ENCODE results near the gene SNX4.

SNX4 gene

DNA sequence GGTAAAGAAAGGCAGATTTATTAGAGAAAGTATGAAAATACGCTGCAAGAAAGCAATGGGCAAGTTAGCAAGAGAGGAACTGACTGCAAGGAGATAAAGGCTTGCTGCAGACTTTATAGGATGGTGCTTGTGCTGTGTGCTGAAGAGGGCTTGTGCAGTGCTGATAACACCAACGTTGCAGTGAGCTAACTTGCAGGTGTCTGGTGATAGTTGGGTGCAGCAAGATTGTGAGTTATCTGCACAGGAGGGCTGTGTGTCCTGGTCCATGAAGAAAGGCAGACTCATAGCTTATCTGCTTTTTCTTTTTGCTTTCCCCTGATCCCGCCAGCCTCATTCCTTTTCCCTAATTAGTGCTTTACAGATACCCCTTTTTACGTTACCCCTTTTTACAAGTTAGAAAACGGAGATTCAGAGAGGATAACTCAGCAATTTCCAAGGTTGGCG lies 86.9 kb downstream of the SNX4 start:
- Histone ChIP-seq H3K9me3 (ENCODE audit: low read length) (no peaks in the 10 kb centered on the region), H3K27me3 (ENCODE audit: insufficient read depth, low read length) (peaks cover 6% of the 10 kb centered on the region; the same call in 1 of the 2 replicates), H4K20me1 (ENCODE audit: insufficient read depth, low read length) (no peaks in the 10 kb centered on the region), H3K79me2 (ENCODE audit: insufficient read depth, low read length) (no peaks in the 10 kb centered on the region), H3K9me2 (ENCODE audit: low read depth, low read length) (no peaks in the 10 kb centered on the region), H2AFZ (ENCODE audit: low read length) (no peak overlapping the region), H3K4me2 (ENCODE audit: low read length) (no peak overlapping the region), H3K4me3 (ENCODE audit: low read depth, low read length, poor library complexity, severe bottlenecking) (no peak overlapping the region), H3K4me1 (ENCODE audit: insufficient read depth, low read length, severe bottlenecking) (no peaks in the 10 kb centered on the region), H3K9ac (ENCODE audit: low read length) (no peak overlapping the region), H3F3A (ENCODE audit: insufficient read depth, low read length) (no peaks in the 10 kb centered on the region), H3K36me3 (ENCODE audit: insufficient read depth, low read length) (no peaks in the 10 kb centered on the region), H3K27ac (ENCODE audit: low read depth, low read length, poor library complexity, severe bottlenecking) (no peak overlapping the region)
- TF ChIP-seq, protein P1, sequence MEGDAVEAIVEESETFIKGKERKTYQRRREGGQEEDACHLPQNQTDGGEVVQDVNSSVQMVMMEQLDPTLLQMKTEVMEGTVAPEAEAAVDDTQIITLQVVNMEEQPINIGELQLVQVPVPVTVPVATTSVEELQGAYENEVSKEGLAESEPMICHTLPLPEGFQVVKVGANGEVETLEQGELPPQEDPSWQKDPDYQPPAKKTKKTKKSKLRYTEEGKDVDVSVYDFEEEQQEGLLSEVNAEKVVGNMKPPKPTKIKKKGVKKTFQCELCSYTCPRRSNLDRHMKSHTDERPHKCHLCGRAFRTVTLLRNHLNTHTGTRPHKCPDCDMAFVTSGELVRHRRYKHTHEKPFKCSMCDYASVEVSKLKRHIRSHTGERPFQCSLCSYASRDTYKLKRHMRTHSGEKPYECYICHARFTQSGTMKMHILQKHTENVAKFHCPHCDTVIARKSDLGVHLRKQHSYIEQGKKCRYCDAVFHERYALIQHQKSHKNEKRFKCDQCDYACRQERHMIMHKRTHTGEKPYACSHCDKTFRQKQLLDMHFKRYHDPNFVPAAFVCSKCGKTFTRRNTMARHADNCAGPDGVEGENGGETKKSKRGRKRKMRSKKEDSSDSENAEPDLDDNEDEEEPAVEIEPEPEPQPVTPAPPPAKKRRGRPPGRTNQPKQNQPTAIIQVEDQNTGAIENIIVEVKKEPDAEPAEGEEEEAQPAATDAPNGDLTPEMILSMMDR (IDR thresholded peaks at IDR 0.05; ENCODE audit: low read length) = no peak
- no peak for TF ChIP-seq EZH2 (IDR thresholded peaks at IDR 0.05; ENCODE audit: borderline replicate concordance, low read length)

- TF ChIP-seq, protein P1 (IDR thresholded peaks at IDR 0.05; ENCODE audit: low read length) = no peak
- TF ChIP-seq EZH2 (IDR thresholded peaks at IDR 0.05; ENCODE audit: borderline replicate concordance, low read length) = no peak
- H2AFZ ChIP-seq (ENCODE audit: low read length) = no peak overlapping the region
- no peak overlapping the region for H3K27ac ChIP-seq (ENCODE audit: low read depth, low read length, poor library complexity, severe bottlenecking)
- no peak overlapping the region for H3K4me2 ChIP-seq (ENCODE audit: low read length)
- no peaks in the 10 kb centered on the region for H3K36me3 ChIP-seq (ENCODE audit: insufficient read depth, low read length)
- no peaks in the 10 kb centered on the region for H4K20me1 ChIP-seq (ENCODE audit: insufficient read depth, low read length)
- H3K9me2 ChIP-seq (ENCODE audit: low read depth, low read length) = no peaks in the 10 kb centered on the region
- peaks cover 6% of the 10 kb centered on the region; the same call in 1 of the 2 replicates for H3K27me3 ChIP-seq (ENCODE audit: insufficient read depth, low read length)
- no peaks in the 10 kb centered on the region for H3K9me3 ChIP-seq (ENCODE audit: low read length)
- H3K4me3 ChIP-seq (ENCODE audit: low read depth, low read length, poor library complexity, severe bottlenecking) = no peak overlapping the region
- no peak overlapping the region for H3K9ac ChIP-seq (ENCODE audit: low read length)
- H3K4me1 ChIP-seq (ENCODE audit: insufficient read depth, low read length, severe bottlenecking) = no peaks in the 10 kb centered on the region
- H3K79me2 ChIP-seq (ENCODE audit: insufficient read depth, low read length) = no peaks in the 10 kb centered on the region
- no peaks in the 10 kb centered on the region for H3F3A ChIP-seq (ENCODE audit: insufficient read depth, low read length)
Measured at GRCh38 chr3:125431912-125432790, 87.9 kb downstream of the SNX4 start.

GRCh38 chr3:125431391-125431790 lies 88.6 kb downstream of the SNX4 start:
- Histone ChIP-seq H3K36me3 (ENCODE audit: insufficient read depth, low read length) (no peaks in the 10 kb centered on the region), H3K9ac (ENCODE audit: low read length) (no peak overlapping the region), H3K27ac (ENCODE audit: low read depth, low read length, poor library complexity, severe bottlenecking) (no peak overlapping the region), H3K9me3 (ENCODE audit: low read length) (no peaks in the 10 kb centered on the region), H3K4me1 (ENCODE audit: insufficient read depth, low read length, severe bottlenecking) (no peaks in the 10 kb centered on the region), H4K20me1 (ENCODE audit: insufficient read depth, low read length) (no peaks in the 10 kb centered on the region), H3K4me2 (ENCODE audit: low read length) (no peak overlapping the region), H3K4me3 (ENCODE audit: low read depth, low read length, poor library complexity, severe bottlenecking) (no peak overlapping the region), H3K9me2 (ENCODE audit: low read depth, low read length) (no peaks in the 10 kb centered on the region), H3K27me3 (ENCODE audit: insufficient read depth, low read length) (peaks cover 6% of the 10 kb centered on the region; the same call in 1 of the 2 replicates), H3K79me2 (ENCODE audit: insufficient read depth, low read length) (no peaks in the 10 kb centered on the region), H2AFZ (ENCODE audit: low read length) (no peak overlapping the region), H3F3A (ENCODE audit: insufficient read depth, low read length) (no peaks in the 10 kb centered on the region)
- TF ChIP-seq, protein P1 (IDR thresholded peaks at IDR 0.05; ENCODE audit: low read length) = no peak
- TF ChIP-seq EZH2 (IDR thresholded peaks at IDR 0.05; ENCODE audit: borderline replicate concordance, low read length) = no peak
